GM18867 (cell line): Measurements from ENCODE around the gene ATG9A.
A peak's percentile ranks its signal among the peaks of the same experiment; 100 is the strongest.

Source experiments
- ATAC-seq: cut with Tn5 transposase; IDR thresholded peaks from one replicate; pipeline ENCODE4 v1.9.1; 2021; ENCODE audit warnings: mild to moderate bottlenecking, moderate library complexity; ENCODE audit not compliant: unreplicated experiment

Gene ATG9A

GRCh38 chr2:219252900-219253752 lies 23.7 kb upstream of the ATG9A start, which contains the start of gene TUBA4B:
TUBA4B (plus strand) TSS chr2:219253243; CDS start chr2:219253408, 165 bp downstream.
- no peak for ATAC-seq

- no peak for ATAC-seq
Observed at GRCh38 chr2:219252570-219252899, 23.1 kb upstream of the ATG9A start.

- no peak for ATAC-seq
Observed at GRCh38 chr2:219252084-219252483, 22.6 kb upstream of the ATG9A start.

GRCh38 chr2:219251656-219252055 lies 22.2 kb upstream of the ATG9A start:
- ATAC-seq = no peak

GRCh38 chr2:219250049-219250781 lies 20.8 kb upstream of the ATG9A start:
- ATAC-seq = no peak

GRCh38 chr2:219249203-219249980 lies 20.0 kb upstream of the ATG9A start:
- ATAC-seq = peak; percentile 35

- ATAC-seq = no peak
Observed at GRCh38 chr2:219248845-219249202, 19.4 kb upstream of the ATG9A start.

- no peak for ATAC-seq
Observed at GRCh38 chr2:219247678-219248642, 18.5 kb upstream of the ATG9A start.

- no peak for ATAC-seq
Observed at GRCh38 chr2:219246559-219246958, 17.1 kb upstream of the ATG9A start.

GRCh38 chr2:219245899-219246230 lies 16.4 kb upstream of the ATG9A start:
- no peak for ATAC-seq

GRCh38 chr2:219245148-219245898 lies 15.9 kb upstream of the ATG9A start, which contains the start of the genes GLB1L and STK16:
GLB1L (minus strand) TSS chr2:219245444; CDS start chr2:219243573, 1,871 bp downstream.
STK16 (plus strand) TSS chr2:219245479; CDS start chr2:219246000, 521 bp downstream.
- peak; percentile 81 for ATAC-seq

- ATAC-seq = no peak
Observed at GRCh38 chr2:219244789-219245147, 15.3 kb upstream of the ATG9A start.

- no peak for ATAC-seq
Observed at GRCh38 chr2:219243291-219243761, 13.9 kb upstream of the ATG9A start.

GRCh38 chr2:219234331-219234730 lies 4.9 kb upstream of the ATG9A start:
- ATAC-seq = no peak

- ATAC-seq = no peak
Observed at GRCh38 chr2:219230059-219230540, 664 bp upstream of the ATG9A start.

- ATAC-seq = no peak
Observed at GRCh38 chr2:219228911-219229304, 528 bp downstream of the ATG9A start.

- ATAC-seq = no peak
Observed at GRCh38 chr2:219228041-219228910, 1.2 kb downstream of the ATG9A start.

- no peak for ATAC-seq
Observed at GRCh38 chr2:219225350-219225749, 4.1 kb downstream of the ATG9A start.
